Renal pelvis (tissue), 4 donors: ENCODE data around the gene ODAD2. TPM values are rescaled to one million over a fixed set of nuclear protein-coding genes. Genes with fewer than 3 reads are reported as not detected.

Experiments used
- DNase-seq: peaks from one replicate; pipeline ENCODE4 v3.0.0-alpha.2; 2013
- polyA plus RNA-seq, 3 donors: library from polyadenylated mRNA; unstranded; fragments of 120-200 nt; gene quantifications; one replicate each; pipeline ENCODE4 v1.2.1, GENCODE V29; 2013; ENCODE audit not compliant: insufficient read length in 3 of 3

Gene ODAD2
- polyA plus RNA-seq, 3 donors = 0.96 to 1.8 (median 1.0) TPM

- no peak for DNase-seq
These were observed 137.1 kb downstream of the ODAD2 start for GRCh38 chr10:27861781-27862180.

DNA sequence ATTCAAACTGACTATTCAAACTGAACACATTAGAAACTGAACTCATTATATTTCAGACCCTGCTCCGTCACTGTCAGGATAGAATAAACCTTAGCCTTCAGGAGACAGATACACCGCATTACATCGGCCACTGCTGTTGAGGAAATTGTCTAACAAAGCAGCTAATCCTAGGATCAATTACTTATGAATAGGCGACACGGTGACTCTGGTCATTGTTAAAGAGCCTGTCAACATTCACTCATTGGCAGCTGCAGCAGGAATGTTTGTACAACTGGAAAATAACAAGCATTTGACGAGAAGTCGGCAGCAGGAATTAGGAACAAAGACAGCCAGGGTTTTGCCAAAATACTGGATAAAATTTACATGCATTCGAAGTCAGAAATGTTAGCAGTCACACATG is 141.3 kb downstream of the ODAD2 start:
- no peak for DNase-seq

DNA sequence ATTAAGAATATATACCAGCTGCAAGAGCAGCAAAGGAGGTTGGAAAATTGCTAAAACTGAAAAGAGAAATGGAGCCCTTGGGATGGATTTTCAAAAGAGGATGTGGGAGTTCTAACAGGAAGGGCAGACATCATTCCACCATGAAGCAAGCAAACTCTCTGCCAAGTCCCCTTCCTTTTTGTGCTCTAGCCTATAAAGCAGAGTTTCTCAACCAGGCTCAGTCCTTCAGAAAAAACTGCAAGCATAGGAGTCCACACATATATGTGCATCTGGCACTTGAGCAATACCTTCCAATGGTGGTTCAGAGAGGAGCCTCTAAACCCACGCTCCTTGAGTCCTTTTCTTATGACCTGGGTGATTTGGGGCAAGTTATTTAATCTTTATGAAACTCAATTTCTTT is 154.7 kb downstream of the ODAD2 start:
- DNase-seq = no peak

DNA sequence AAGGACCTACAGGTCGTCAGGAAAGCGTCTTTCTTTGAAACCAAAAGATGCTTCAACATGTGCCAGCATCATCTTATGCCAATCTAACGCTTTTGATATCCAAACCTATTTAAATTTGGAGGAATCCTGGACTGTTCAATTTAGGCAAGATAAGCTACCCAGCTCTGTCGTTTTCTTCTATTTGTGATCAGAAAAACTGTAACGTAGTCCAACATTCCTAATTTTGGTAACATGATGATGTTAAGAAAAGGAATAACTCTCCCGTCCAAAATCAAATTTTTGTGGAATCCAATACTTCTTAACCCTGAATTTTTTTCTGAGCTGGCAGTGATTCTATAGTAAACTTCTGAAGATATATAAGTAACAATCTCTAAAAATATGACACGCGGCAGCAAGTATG is 160.0 kb downstream of the ODAD2 start:
- DNase-seq = no peak

DNA sequence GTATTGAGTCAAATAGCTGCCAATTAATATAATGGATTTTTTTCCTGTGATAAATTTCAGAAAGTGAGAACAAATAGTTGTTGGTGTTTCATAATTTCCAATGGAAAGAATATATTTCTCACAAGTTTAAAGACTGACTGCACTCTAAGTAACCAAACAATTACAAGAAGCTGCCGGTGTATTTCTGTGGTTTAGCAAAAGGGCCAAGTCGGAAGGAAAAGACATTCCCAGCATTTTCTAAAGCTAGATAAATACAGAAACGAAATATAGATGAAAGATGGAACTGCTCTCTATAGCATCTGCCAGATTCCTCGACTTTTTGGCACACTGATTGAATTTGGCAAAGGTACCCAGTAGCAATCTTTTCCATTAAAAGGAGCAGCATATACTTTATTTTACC is 160.5 kb downstream of the ODAD2 start:
- no peak for DNase-seq

GRCh38 chr10:27834476-27834875 is 164.4 kb downstream of the ODAD2 start:
- DNase-seq = no peak

GRCh38 chr10:27833792-27834191 is 165.1 kb downstream of the ODAD2 start:
- no peak for DNase-seq

DNA sequence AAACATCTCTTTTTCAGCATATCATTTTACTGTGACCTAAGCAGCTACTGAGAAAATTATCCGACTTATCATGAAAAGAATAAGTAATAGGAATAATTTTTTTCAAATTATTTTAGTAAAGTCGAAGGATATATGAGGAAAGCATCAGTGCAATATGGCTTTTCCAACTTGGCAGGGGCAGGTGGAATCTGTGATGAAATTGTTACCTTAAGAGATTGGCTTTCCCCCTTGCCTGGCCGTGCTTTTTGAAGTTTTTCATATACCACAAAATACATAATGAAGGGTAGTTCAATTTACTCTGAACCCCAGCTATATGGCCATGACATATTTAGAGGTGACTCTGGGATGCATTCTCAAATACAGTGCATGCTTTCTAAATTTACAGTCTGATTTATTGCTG is 166.1 kb downstream of the ODAD2 start:
- no peak for DNase-seq

- no peak for DNase-seq
These were observed 172.5 kb downstream of the ODAD2 start for GRCh38 chr10:27826369-27826768.

DNA sequence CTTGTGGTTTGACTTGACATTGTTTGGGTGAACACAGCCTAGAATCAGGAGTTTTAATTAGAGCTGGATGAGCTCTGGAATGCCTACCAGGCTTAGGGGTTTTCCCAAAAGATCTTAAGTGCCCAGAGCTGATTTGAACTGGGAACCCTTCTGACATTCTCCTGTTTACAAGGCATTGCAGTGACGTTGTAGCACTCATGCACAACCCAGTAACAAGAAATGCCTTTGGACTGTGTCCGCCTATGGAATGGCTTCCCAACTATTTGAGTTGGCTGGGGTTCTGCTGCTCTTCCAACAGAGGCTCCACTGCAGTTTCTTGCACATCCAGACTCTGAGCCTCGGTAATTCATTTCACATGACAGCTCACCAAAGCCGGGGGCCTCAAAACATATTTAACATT is 176.6 kb downstream of the ODAD2 start:
- DNase-seq = no peak

GRCh38 chr10:27820637-27821036 is 178.2 kb downstream of the ODAD2 start:
- DNase-seq = no peak

- DNase-seq = peak; percentile 4
These were observed 178.9 kb downstream of the ODAD2 start for GRCh38 chr10:27819781-27820531.

- DNase-seq = no peak
These were observed 182.6 kb downstream of the ODAD2 start for GRCh38 chr10:27816320-27816719.

- no peak for DNase-seq
These were observed 183.0 kb downstream of the ODAD2 start for GRCh38 chr10:27815846-27816245.

DNA sequence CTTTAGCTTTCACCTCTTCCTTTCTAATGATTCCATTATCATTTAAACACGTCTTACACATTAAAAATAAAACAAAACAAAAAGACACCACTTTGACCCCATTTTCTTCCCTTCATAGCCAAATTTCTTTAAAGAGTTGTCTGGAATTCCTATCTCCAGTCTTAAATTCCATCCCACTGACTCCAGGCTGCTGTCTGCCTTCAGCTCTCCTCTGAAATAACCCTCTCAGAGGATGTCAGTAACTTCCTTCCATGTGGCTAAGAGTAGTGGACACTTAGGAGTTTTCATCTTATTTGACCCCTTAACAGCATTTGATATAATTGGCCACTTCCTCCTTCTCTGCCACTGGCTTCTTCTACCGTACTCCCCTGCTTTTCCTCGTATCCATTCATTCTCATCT is 183.6 kb downstream of the ODAD2 start:
- DNase-seq = no peak

- DNase-seq = no peak
These were observed 193.7 kb downstream of the ODAD2 start for GRCh38 chr10:27805180-27805579.

- DNase-seq = no peak
These were observed 194.7 kb downstream of the ODAD2 start for GRCh38 chr10:27804136-27804535.

DNA sequence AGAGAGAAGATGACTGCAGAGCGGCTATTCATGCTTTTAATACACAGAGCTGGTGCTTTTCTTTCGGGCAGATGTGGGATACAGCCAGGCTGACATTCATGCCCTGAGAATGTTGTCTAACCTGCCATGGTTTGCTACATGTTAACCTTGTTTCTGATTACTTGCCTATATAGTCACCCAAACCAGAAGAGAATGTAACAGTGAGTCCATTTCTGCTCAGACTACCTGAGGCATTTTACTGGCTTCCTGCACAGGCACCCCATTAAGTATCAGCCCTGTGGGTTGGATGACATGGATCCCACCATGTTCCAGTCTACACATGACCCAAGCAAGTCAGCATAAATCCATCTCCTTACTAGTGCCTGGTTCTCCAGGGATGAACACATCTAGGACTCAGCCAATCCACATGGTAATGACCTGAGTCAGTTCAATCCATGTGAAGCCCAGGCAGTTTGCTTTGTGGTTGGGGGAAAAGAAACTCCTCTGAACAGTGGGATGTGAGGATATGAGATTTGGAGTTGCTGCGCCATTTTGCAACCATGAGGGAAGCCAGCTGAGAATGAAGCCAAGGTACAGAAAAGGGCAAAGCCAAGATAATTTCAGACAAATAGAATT is 197.6 kb downstream of the ODAD2 start:
- DNase-seq = no peak

DNA sequence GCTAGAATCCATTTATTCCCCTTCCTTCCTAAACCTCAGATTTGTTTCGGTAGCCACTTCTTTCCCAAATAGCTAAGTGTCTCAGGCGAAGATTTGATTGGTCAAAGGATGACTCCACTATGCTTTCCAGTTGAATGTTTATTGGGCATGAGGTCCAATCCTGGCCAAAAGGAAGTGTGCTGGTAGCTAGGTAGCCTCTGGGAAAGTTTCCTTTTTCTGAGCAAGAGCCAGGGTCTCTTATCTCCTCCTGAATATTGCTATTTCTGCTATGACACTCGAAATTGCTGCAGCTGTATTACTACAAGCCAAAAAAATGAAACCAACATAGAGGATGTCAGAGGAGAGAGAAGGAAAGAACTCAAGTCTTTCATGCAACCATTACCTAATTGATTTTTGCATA is 199.8 kb downstream of the ODAD2 start:
- DNase-seq = no peak

- no peak for DNase-seq
These were observed 204.7 kb downstream of the ODAD2 start for GRCh38 chr10:27794157-27794556.

DNA sequence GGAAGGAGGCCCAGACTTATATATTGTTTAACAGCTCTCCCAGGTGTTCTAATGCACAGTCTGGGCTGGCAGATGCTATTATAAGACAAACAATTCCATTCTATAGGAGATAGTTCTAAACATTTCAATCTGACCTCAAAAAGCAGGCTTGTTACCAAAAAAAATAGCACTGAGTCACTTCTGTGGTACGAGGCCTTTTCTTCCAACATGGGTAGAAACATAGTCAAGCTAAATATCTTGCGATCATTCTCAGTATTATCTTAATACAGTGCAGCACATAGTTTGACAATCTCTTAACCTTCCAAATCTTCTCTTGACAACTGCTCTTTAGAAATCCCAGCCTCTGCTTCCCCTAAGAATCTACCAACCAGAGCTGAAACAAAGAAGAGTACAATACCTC is 206.7 kb downstream of the ODAD2 start:
- DNase-seq = no peak

- DNase-seq = no peak
These were observed 214.6 kb downstream of the ODAD2 start for GRCh38 chr10:27784272-27784671.

DNA sequence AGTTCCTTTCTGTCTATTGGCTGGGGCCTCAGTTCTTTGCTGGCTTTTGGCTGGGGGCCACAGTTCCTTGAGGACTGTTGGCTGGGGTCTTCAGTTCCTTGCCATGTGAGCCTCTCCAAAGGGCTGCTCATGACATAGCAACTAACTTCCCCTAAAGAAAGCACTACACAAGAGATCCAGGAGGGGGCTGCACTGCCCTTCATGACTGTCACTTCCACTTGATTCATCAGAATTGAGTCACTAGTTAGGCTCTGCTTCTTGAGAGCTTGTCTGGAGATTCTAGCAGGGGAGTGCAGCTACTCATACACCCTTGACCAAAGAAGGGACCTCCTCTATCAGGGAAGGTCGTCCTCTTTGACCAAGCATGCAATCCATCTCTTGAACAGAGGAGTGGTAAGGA is 215.2 kb downstream of the ODAD2 start:
- DNase-seq = no peak

- no peak for DNase-seq
These were observed 219.3 kb downstream of the ODAD2 start for GRCh38 chr10:27779462-27780015.
